A549 treated with Mapracorat at 1 μM for 4 hours (cell line): ENCODE data around the gene KCNV2. TPM values are rescaled to one million over a fixed set of nuclear protein-coding genes. Genes with fewer than 3 reads are reported as not detected.

Experiments
- total RNA-seq: library from RNA; stranded (reverse); fragments of 200-300 nt; extraction: Qiagen RNA extraction; gene quantifications from 5 replicates; pipeline ENCODE4 v1.2.3, GENCODE V29; 2022

KCNV2 gene
- not detected in 5 replicates for total RNA-seq

DNA sequence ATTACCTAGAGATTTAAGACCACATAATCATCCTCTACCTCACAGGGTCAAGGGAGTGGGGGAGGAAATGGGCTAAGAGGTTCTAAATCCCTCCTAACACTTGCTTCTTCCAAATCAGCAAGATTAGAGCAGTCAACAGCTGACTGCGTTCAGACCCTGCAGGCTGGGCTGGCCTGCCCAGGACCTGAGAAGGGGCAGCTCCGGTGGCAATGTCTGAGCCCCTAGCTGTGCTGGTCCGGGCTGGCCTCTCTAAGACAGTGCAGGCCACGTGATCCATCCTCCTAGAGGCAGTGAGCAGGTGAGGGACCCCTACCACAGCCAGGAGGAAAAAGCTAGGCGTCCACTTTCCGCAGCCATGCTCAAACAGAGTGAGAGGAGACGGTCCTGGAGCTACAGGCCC is at the start of gene KCNV2:
Gene KCNV2 (plus strand): TSS at position 126 of the 400 bp plus-strand sequence. CDS start 230 bp downstream, at position 356.

Other genes with a start within 250 kb of the KCNV2 start
- 15.6 to 20.1 TPM (median 19.0 TPM) in 5 replicates for gene VLDLR, start 95.7 kb upstream of the KCNV2 start, total RNA-seq
- 73.1 to 80.4 TPM (median 75.8 TPM) in 5 replicates for gene PUM3, start 126.6 kb downstream of the KCNV2 start, total RNA-seq